Type B pancreatic cell (in vitro differentiated cells): ENCODE results near the gene CACNA1D. TPM values are rescaled to one million over a fixed set of nuclear protein-coding genes. Genes with fewer than 3 reads are reported as not detected.
"Not testable (repeated sequence)": the region's sequence is repeated elsewhere in the genome, so short reads cannot be mapped to it uniquely, and the experiment has no call there.

Experiments
- DNase-seq: peaks from one replicate; pipeline ENCODE4 v3.0.0; 2021; ENCODE audit warnings: mixed read lengths; ENCODE audit not compliant: unreplicated experiment; ENCODE audit errors: extremely low spot score
- H3K27ac Mint-ChIP-seq: 2 replicates; pipeline ENCODE4 v1.8.0; 2021; ENCODE audit warnings: mild to moderate bottlenecking, mixed read lengths
- H3K27me3 Mint-ChIP-seq: 2 replicates; pipeline ENCODE4 v1.8.0; 2021; ENCODE audit warnings: mixed read lengths
- H3K36me3 Mint-ChIP-seq: 2 replicates; pipeline ENCODE4 v1.8.0; 2021; ENCODE audit warnings: mixed read lengths
- H3K4me1 Mint-ChIP-seq: one replicate; pipeline ENCODE4 v1.8.0; 2021; ENCODE audit warnings: mixed read lengths; ENCODE audit not compliant: unreplicated experiment
- H3K4me3 Mint-ChIP-seq: 2 replicates; pipeline ENCODE4 v1.8.0; 2021; ENCODE audit warnings: mild to moderate bottlenecking, mixed read lengths
- H3K9me3 Mint-ChIP-seq: 2 replicates; pipeline ENCODE4 v1.8.0; 2021; ENCODE audit warnings: mixed read lengths
- long read RNA-seq: library from polyadenylated mRNA; unstranded; transcript quantifications from one replicate; pipeline ENCODE4 v2.0.0, GENCODE V29; 2020
- total RNA-seq: library from RNA; stranded (reverse); gene quantifications from 2 replicates; pipeline ENCODE4 v1.2.1, GENCODE V29; 2021; ENCODE audit warnings: low replicate concordance
- TF ChIP-seq, protein P1 (sequence below): fragments of 200-600 bp; sonication (generic); conservative IDR thresholded peaks from 2 replicates; pipeline ENCODE4 v1.5.0; 2021; ENCODE audit warnings: antibody characterized with exemption, mild to moderate bottlenecking

CACNA1D gene
- total RNA-seq = 10.1 and 17.4 TPM in 2 replicates
- long read RNA-seq, partial matches to known transcripts = 0 of 3 reads
- long read RNA-seq, other reads (novel, unspliced or antisense) = 3 of 3 reads

DNA sequence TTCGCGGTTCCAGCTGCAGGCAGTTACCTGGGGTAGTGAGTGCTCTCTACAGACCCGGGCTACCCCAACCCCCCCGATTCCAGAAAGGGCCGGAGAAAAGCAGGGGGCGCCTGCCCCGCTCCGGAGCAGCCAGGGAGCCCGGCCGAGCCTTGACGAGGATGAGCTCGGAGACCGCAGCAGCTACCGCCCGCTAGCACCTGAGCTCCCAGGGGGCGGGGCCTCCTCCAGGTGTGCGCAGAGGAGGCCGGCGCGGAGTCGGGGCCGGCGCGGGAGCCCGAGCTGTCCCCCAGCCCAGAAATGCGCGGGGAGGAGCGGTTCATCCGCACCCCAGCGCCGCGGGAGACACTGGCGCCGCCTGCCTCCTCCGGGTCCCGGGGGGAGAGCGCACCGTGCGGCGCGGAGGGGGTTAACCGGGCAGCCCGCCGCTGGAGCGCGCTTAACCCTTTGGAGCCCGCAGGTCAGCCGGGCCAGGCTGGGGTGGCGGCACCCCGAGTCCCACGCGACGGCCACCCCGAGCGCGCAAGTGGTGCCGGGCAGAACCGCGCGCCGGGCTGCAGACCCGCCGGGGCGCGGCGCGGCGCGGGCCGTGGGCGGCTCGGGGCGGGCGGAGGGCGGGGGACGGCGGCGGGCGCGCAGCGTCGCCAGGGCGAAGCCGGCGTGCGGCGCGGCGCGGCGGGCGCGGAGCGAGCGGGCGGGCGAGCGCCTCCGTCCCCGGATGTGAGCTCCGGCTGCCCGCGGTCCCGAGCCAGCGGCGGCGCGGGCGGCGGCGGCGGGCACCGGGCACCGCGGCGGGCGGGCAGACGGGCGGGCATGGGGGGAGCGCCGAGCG lies at the start of gene CACNA1D:
TSS of gene CACNA1D (plus strand) at position 649 of the 829 bp plus-strand sequence. CDS start 556 bp downstream, outside the sequence.
- Mint-ChIP-seq H3K4me3 (peak within 1 kb of the TSS; percentile 83), H3K36me3 (no peaks in the 10 kb centered on the region), H3K27me3 (peaks cover 57% of the 10 kb centered on the region), H3K4me1 (peaks cover 48% of the 10 kb centered on the region), H3K9me3 (no peaks in the 10 kb centered on the region), H3K27ac (peak within 1 kb of the TSS; percentile 54)
- DNase-seq = peak; percentile 73
- TF ChIP-seq, protein P1, sequence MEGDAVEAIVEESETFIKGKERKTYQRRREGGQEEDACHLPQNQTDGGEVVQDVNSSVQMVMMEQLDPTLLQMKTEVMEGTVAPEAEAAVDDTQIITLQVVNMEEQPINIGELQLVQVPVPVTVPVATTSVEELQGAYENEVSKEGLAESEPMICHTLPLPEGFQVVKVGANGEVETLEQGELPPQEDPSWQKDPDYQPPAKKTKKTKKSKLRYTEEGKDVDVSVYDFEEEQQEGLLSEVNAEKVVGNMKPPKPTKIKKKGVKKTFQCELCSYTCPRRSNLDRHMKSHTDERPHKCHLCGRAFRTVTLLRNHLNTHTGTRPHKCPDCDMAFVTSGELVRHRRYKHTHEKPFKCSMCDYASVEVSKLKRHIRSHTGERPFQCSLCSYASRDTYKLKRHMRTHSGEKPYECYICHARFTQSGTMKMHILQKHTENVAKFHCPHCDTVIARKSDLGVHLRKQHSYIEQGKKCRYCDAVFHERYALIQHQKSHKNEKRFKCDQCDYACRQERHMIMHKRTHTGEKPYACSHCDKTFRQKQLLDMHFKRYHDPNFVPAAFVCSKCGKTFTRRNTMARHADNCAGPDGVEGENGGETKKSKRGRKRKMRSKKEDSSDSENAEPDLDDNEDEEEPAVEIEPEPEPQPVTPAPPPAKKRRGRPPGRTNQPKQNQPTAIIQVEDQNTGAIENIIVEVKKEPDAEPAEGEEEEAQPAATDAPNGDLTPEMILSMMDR = no peak

DNA sequence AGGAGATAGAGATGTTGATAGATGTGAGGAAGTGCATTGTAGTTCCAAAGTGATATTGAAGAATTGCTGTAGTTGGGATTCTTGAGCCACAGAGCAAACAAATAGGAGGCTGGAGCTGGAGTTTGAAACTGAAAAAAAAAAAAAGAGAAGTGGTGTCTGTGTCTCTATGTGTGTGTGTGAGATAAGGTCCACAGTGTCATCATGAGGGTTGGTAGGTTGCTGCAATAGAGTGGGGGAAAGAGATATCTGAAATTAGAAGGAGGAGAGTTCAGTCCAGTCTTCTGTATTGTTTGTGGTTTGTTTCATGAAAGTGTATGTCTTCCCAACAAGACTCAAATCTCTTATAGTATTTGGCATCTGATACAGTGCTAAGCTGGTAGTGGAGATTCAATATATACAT lies 37.3 kb upstream of the CACNA1D start:
- H3K27me3 Mint-ChIP-seq = peaks cover 3% of the 10 kb centered on the region
- no peak for DNase-seq
- TF ChIP-seq, protein P1 = no peak
- H3K27ac Mint-ChIP-seq = no peak overlapping the region
- no peaks in the 10 kb centered on the region for H3K36me3 Mint-ChIP-seq
- no peaks in the 10 kb centered on the region for H3K4me1 Mint-ChIP-seq
- H3K9me3 Mint-ChIP-seq = no peaks in the 10 kb centered on the region
- no peak overlapping the region for H3K4me3 Mint-ChIP-seq

- no peak for DNase-seq
- H3K9me3 Mint-ChIP-seq = no peaks in the 10 kb centered on the region
- H3K27me3 Mint-ChIP-seq = no peaks in the 10 kb centered on the region
- no peak overlapping the region for H3K4me3 Mint-ChIP-seq
- TF ChIP-seq, protein P1 = no peak
- H3K27ac Mint-ChIP-seq = no peak overlapping the region
- H3K4me1 Mint-ChIP-seq = no peaks in the 10 kb centered on the region
- H3K36me3 Mint-ChIP-seq = no peaks in the 10 kb centered on the region
Observed at GRCh38 chr3:53460326-53460725, 34.1 kb upstream of the CACNA1D start.

- Mint-ChIP-seq H3K27me3 (peaks cover 6% of the 10 kb centered on the region), H3K9me3 (no peaks in the 10 kb centered on the region), H3K4me3 (no peak overlapping the region), H3K4me1 (no peaks in the 10 kb centered on the region), H3K36me3 (no peaks in the 10 kb centered on the region), H3K27ac (no peak overlapping the region)
- TF ChIP-seq, protein P1 = no peak
- no peak for DNase-seq
Observed at GRCh38 chr3:53464424-53464823, 30.0 kb upstream of the CACNA1D start.

DNA sequence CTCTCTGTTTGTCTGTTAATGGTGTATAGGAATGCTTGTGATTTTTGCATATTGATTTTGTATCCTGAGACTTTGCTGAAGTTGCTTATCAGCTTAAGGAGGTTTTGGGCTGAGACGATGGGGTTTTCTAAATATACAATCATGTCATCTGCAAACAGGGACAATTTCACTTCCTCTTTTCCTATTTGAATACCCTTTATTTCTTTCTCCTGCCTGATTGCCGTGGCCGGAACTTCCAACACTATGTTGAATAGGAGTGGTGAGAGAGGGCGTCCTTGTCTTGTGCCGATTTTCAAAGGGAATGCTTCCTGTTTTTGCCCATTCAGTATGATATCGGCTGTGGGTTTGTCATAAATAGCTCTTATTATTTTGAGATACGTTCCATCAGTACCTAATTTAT lies 24.7 kb upstream of the CACNA1D start:
- DNase-seq, H3K9me3 Mint-ChIP-seq: not testable (repeated sequence)

GRCh38 chr3:53473422-53473821 lies 21.0 kb upstream of the CACNA1D start:
- Mint-ChIP-seq H3K4me1 (peaks cover 4% of the 10 kb centered on the region), H3K27ac (no peak overlapping the region), H3K9me3 (no peaks in the 10 kb centered on the region), H3K36me3 (no peaks in the 10 kb centered on the region), H3K27me3 (peaks cover 31% of the 10 kb centered on the region), H3K4me3 (no peak overlapping the region)
- TF ChIP-seq, protein P1 = no peak
- DNase-seq = no peak

More for the DNA sequence above, 24.7 kb upstream of the CACNA1D start:
- not testable (repeated sequence) for H3K36me3 Mint-ChIP-seq, H3K27ac Mint-ChIP-seq, H3K4me3 Mint-ChIP-seq, H3K4me1 Mint-ChIP-seq
- peaks cover 34% of the 10 kb centered on the region for H3K27me3 Mint-ChIP-seq

- not testable (repeated sequence) for DNase-seq, H3K9me3 Mint-ChIP-seq, H3K36me3 Mint-ChIP-seq, H3K27ac Mint-ChIP-seq, H3K4me3 Mint-ChIP-seq
- Mint-ChIP-seq H3K4me1 (peaks cover 13% of the 10 kb centered on the region), H3K27me3 (peaks cover 12% of the 10 kb centered on the region)
Observed at GRCh38 chr3:53476372-53476771, 18.0 kb upstream of the CACNA1D start.

DNA sequence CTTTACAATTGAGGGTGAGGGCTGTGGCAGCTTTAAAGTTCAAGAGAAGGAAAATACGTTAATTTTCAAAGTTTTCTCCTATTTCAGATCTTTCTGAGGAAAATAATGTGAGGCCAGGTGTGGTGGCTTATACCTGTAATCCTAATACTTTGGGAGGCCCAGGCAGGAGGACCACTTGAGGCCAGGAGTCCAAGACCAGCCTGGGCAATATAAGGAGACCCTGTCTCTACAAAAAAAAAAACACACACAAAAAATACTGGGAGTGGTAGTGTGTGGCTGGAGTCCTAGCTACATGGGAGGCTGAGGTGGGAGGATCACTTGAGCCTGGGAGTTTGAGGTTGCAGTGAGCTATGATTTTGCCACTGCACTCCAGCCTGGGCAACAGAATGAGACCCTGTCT lies 16.7 kb upstream of the CACNA1D start:
- H3K27me3 Mint-ChIP-seq, DNase-seq, H3K4me3 Mint-ChIP-seq, H3K9me3 Mint-ChIP-seq, H3K36me3 Mint-ChIP-seq, H3K27ac Mint-ChIP-seq: not testable (repeated sequence)
- peaks cover 13% of the 10 kb centered on the region for H3K4me1 Mint-ChIP-seq
